Activated T-cell treated with anti-CD3 and anti-CD28 coated beads for 48 hours (primary cell): ENCODE measurements around the gene GTSE1.

ENCODE experiments used
- DNase-seq: peaks from one replicate; pipeline ENCODE4 v3.0.0-alpha.2; 2020; ENCODE audit warnings: low read depth

GTSE1 gene

GRCh38 chr22:46352691-46353386 lies 56.2 kb downstream of the GTSE1 start:
- DNase-seq: no peak

GRCh38 chr22:46353483-46354105 lies 56.9 kb downstream of the GTSE1 start:
- DNase-seq: no peak

- DNase-seq: no peak
Observed at GRCh38 chr22:46354176-46354992, 57.7 kb downstream of the GTSE1 start.

GRCh38 chr22:46354993-46355305 lies 58.3 kb downstream of the GTSE1 start:
- no peak for DNase-seq

GRCh38 chr22:46355369-46355995 lies 58.8 kb downstream of the GTSE1 start:
- DNase-seq: peak; percentile 51

- DNase-seq: no peak
Observed at GRCh38 chr22:46355996-46356471, 59.4 kb downstream of the GTSE1 start.

GRCh38 chr22:46356496-46357480 lies 60.1 kb downstream of the GTSE1 start:
- no peak for DNase-seq

GRCh38 chr22:46357711-46358520 lies 61.2 kb downstream of the GTSE1 start:
- no peak for DNase-seq

- DNase-seq: no peak
Observed at GRCh38 chr22:46358766-46359165, 62.1 kb downstream of the GTSE1 start.

- no peak for DNase-seq
Observed at GRCh38 chr22:46359362-46359761, 62.7 kb downstream of the GTSE1 start.

GRCh38 chr22:46360097-46360496 lies 63.4 kb downstream of the GTSE1 start:
- DNase-seq: no peak

GRCh38 chr22:46360891-46361290 lies 64.2 kb downstream of the GTSE1 start:
- no peak for DNase-seq

GRCh38 chr22:46361826-46362202 lies 65.1 kb downstream of the GTSE1 start:
- DNase-seq: no peak

GRCh38 chr22:46362203-46362933 lies 65.7 kb downstream of the GTSE1 start:
- no peak for DNase-seq

- DNase-seq: no peak
Observed at GRCh38 chr22:46362934-46363515, 66.4 kb downstream of the GTSE1 start.

- DNase-seq: no peak
Observed at GRCh38 chr22:46363611-46364321, 67.1 kb downstream of the GTSE1 start.

GRCh38 chr22:46364341-46365165 lies 67.9 kb downstream of the GTSE1 start:
- no peak for DNase-seq

GRCh38 chr22:46365166-46365624 lies 68.5 kb downstream of the GTSE1 start:
- no peak for DNase-seq
